Measurements from ENCODE around the gene SECISBP2.
"Not testable (repeated sequence)": the region's sequence is repeated elsewhere in the genome, so short reads cannot be mapped to it uniquely, and the experiment has no call there.

GRCh38 chr9:89343812-89344211 is 25.5 kb downstream of the SECISBP2 start:
- not testable (repeated sequence) for TF ChIP-seq ZNF274 (IDR thresholded peaks at IDR 0.05; ENCODE audit: low read depth, low read length); YY1 (IDR thresholded peaks at IDR 0.05; ENCODE audit: insufficient read depth, insufficient read length); SUZ12 (IDR thresholded peaks at IDR 0.05; ENCODE audit: extremely low read depth, insufficient read depth, insufficient read length)

All from NT2/D1 (cell line).